ENCODE data around the gene TAT. TPM values are rescaled to one million over a fixed set of nuclear protein-coding genes. Genes with fewer than 3 reads are reported as not detected.

Gene TAT
- total RNA-seq, 4 donors from 2014 or later, result 2.4 to 5.8 (median 3.1) TPM; not detected in 1

DNA sequence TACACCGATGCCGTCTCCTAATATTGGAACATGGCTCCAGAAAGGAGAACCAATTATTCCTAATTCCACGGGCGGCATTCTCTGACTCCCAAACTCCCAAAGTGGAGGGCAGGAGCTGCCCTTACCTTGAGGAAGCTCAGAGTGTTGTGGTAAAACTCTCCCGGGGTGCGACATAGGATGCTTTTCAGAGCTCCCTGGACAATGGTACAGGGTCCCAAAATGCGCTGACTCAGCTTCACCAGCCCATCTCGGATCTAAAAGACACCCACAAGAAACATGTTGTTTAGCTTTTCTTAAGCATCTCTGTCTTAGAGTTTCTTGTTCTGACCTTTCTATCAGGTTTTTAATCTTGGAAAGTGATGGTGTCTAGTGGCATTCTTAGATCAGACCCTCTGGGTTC, 6.7 kb downstream of the TAT start:
- H3K4me3 ChIP-seq, result no peak overlapping the region
- no peaks in the 10 kb centered on the region for H3K27me3 ChIP-seq
- no peaks in the 10 kb centered on the region for H3K36me3 ChIP-seq
- no peak for TF ChIP-seq POLR2A (IDR thresholded peaks at IDR 0.05)
- TF ChIP-seq, protein P1, sequence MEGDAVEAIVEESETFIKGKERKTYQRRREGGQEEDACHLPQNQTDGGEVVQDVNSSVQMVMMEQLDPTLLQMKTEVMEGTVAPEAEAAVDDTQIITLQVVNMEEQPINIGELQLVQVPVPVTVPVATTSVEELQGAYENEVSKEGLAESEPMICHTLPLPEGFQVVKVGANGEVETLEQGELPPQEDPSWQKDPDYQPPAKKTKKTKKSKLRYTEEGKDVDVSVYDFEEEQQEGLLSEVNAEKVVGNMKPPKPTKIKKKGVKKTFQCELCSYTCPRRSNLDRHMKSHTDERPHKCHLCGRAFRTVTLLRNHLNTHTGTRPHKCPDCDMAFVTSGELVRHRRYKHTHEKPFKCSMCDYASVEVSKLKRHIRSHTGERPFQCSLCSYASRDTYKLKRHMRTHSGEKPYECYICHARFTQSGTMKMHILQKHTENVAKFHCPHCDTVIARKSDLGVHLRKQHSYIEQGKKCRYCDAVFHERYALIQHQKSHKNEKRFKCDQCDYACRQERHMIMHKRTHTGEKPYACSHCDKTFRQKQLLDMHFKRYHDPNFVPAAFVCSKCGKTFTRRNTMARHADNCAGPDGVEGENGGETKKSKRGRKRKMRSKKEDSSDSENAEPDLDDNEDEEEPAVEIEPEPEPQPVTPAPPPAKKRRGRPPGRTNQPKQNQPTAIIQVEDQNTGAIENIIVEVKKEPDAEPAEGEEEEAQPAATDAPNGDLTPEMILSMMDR (IDR thresholded peaks at IDR 0.05), result no peak
- peak overlapping the region in 3 of 4 donors; percentile 61 to 77 (median 61) for H3K27ac ChIP-seq
- peaks cover 0 to 12% (median 1%) of the 10 kb centered on the region in 4 donors for H3K4me1 ChIP-seq
- no peaks in the 10 kb centered on the region for H3K9me3 ChIP-seq
- no peak for DNase-seq

DNA sequence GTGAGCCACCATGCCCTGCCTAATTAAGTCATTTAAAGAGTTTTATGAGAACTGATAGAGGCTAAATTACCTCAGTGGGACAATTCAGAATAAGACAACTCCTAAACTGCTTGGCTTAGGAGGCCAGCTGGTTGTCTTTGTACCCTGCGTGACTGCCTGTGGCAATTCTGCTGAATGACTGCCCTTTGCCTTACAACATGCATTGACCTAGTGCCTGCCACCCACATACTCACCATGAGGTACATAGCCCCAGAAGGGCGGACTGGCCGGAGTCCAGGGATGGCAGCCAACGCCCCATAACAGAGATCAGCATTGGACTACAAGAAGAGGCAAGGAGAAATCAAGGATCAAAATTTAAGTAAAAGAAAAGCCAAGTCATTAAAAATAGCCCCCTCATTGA, 7.3 kb downstream of the TAT start:
- Histone ChIP-seq H3K4me3 (no peak overlapping the region), H3K27me3 (no peaks in the 10 kb centered on the region), H3K4me1 (peaks cover 0 to 12% (median 1%) of the 10 kb centered on the region in 4 donors), H3K9me3 (no peaks in the 10 kb centered on the region), H3K36me3 (no peaks in the 10 kb centered on the region), H3K27ac (peak overlapping the region in 3 of 4 donors; percentile 61 to 77 (median 61))
- TF ChIP-seq, protein P1 (IDR thresholded peaks at IDR 0.05), result no peak
- TF ChIP-seq POLR2A (IDR thresholded peaks at IDR 0.05), result peak in 1 of 2 donors; percentile 36
- peak in 2 of 3 donors; percentile 80 to 87 for DNase-seq

DNA sequence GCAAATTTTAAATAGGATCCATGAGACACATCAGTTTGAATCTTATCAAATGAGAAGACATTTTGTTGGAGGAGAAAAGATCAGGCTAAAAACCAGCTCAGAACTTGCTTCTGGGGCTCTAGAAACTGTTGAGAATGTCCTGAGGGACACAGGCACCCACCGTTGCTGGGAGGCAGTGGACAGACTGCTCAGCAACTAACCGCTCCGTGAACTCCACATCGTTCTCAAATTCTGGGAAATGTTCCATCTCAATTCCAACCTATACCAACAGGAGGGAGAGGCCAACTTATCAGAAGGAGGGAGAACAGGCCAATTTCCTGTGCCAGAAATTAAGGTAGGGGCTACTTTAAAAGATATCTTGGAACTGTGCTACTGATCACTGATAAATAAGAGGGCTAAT, 8.3 kb downstream of the TAT start:
- H3K9me3 ChIP-seq, result no peaks in the 10 kb centered on the region
- H3K27ac ChIP-seq, result peak overlapping the region in 3 of 4 donors; percentile 11 to 61 (median 47)
- no peak for TF ChIP-seq POLR2A (IDR thresholded peaks at IDR 0.05)
- TF ChIP-seq, protein P1 (IDR thresholded peaks at IDR 0.05), result no peak
- H3K4me3 ChIP-seq, result no peak overlapping the region
- H3K4me1 ChIP-seq, result peaks cover 0 to 11% (median 4%) of the 10 kb centered on the region in 4 donors
- no peaks in the 10 kb centered on the region for H3K27me3 ChIP-seq
- DNase-seq, result no peak
- no peaks in the 10 kb centered on the region for H3K36me3 ChIP-seq

DNA sequence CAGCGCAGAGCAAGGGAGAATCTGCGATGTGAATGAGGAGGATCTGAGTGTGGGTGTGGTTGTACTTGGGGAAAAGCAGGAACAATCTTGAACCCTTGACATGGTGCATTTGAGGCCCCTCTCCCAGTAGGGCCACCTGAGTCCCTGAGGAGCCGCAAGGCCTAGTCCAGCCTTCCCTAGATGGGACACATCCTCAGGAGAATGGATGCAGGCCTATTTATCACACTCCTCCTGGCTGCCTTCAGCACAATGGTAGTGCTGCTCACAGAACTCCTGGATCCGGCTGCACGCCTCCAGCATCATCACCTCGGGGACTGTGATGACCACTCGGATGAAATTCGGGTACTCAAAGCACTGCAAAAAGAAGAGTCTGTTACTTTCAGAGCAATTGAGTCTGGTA, 9.0 kb downstream of the TAT start:
- TF ChIP-seq, protein P1 (IDR thresholded peaks at IDR 0.05), result no peak
- no peak for TF ChIP-seq POLR2A (IDR thresholded peaks at IDR 0.05)
- Histone ChIP-seq H3K27ac (no peak overlapping the region), H3K36me3 (no peaks in the 10 kb centered on the region), H3K4me3 (no peak overlapping the region), H3K4me1 (peaks cover 0 to 11% (median 2%) of the 10 kb centered on the region in 4 donors), H3K9me3 (no peaks in the 10 kb centered on the region), H3K27me3 (no peaks in the 10 kb centered on the region)
- DNase-seq, result no peak

DNA sequence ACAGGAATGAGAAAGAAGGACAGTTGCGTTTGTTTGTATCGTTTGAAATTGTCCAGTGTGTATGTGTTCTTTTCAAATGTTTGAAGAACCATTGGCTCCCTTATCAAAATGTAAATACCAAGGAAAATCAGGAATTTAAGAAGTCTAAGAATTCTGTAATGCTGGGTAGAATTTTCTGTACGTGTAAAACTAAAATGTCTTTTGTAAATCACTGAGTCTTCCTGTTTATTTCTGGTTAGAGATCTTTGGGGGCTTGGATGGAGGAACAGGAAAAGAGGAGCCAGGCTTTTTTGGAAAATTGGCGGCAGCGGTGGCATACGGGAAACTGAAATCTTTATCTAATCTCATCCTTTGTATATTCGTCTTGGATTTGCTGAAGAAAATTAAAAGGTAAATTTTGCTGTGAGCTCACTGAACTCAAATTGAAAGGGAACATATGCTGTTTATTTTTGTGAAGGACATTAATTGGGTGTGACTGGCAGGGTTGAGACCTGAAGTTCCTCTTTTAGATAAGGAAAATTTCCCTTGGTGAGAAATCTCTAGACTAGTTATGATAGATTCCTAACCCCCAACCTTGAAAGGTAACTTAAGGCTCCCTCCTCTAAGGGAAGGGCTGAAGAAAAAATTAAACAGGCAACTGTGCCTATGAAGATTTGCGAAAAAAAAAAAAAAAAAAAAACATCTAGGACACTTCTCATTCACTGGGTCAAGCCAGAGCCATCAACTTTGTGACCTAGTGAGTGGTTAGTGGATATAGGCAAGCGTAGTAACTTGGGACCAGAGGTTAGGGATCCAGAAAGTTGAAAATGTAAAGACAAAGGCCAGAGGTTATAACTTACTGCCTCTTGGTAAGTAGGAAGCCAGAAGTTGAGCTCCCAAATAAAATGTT, 10.8 kb downstream of the TAT start:
- Histone ChIP-seq H3K27ac (peak overlapping the region; percentile 74 to 88 (median 84)), H3K4me3 (peak overlapping the region; percentile 32 to 57 (median 50)), H3K4me1 (peaks cover 0 to 11% (median 2%) of the 10 kb centered on the region in 4 donors), H3K27me3 (no peaks in the 10 kb centered on the region), H3K36me3 (no peaks in the 10 kb centered on the region), H3K9me3 (peaks cover 0 to 3% (median 0%) of the 10 kb centered on the region in 4 donors)
- no peak for DNase-seq
- no peak for TF ChIP-seq POLR2A (IDR thresholded peaks at IDR 0.05)

DNA sequence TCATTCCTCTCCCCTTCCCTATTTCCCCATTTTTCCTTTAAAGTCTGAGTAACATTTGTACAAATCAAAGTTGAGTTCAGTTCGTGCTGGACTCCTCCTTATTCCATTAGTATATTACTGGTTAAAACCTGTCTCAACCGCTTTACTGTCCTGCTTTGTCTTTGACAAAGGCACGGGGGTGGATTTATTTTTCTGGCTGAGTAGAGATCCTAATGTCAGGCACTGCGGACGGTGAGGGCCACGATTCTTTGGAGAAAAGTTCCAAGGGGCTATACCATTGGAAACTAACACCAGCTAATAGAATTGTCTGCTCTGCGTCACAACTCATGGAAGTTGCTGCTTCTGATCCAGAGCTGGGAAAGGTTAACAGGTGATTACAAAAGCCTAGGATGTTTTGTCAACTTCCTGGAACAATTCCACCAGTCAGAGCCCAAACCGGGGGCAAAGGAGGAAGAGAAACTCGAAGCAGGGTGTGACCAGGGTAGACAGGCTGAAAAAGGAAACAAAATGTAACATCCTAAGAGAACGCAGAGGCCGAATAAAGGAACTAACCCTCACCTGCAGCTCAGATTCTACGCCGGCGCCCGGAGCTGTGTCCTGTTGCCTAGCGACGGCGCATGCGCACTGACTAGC, 12.4 kb downstream of the TAT start:
- H3K4me1 ChIP-seq, result peaks cover 0 to 11% (median 2%) of the 10 kb centered on the region in 4 donors
- no peaks in the 10 kb centered on the region for H3K27me3 ChIP-seq
- peak overlapping the region; percentile 74 to 88 (median 84) for H3K27ac ChIP-seq
- peak overlapping the region; percentile 32 to 57 (median 50) for H3K4me3 ChIP-seq
- TF ChIP-seq, protein P1 (IDR thresholded peaks at IDR 0.05), result no peak
- no peak for TF ChIP-seq POLR2A (IDR thresholded peaks at IDR 0.05)
- H3K36me3 ChIP-seq, result no peaks in the 10 kb centered on the region
- H3K9me3 ChIP-seq, result peaks cover 0 to 3% (median 0%) of the 10 kb centered on the region in 4 donors
- DNase-seq, result peak in 1 of 3 donors; percentile 98
